ENCODE data around the gene LRRC32. TPM values are rescaled to one million over a fixed set of nuclear protein-coding genes. Genes with fewer than 3 reads are reported as not detected.

LRRC32 gene
- total and polyA plus RNA-seq, 2 of the 4 experiments (the other 2 are of a cell fraction), result 5.2 to 13.7 TPM

DNA sequence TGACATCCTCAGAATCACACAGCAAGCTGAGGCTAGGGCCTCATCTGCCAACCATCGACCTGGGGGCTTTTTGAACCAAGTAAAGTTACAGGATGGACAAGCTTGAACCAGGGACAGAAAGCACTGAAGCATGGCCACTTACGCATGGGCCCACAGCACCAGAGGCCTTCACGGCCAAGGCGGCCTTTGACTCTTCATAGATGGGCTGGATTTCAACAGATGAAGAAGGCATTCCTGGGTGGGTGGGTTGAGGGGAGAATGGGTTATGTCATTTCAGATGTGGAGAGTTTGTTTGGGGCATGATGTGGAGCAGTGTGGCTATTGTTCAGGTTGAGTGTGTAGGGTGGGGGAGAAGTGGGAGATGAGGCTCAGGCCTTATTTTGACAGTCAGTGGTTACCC lies 60.2 kb downstream of the LRRC32 start:
- H3K23ac ChIP-seq (ENCODE audit: low read depth, low read length), result no peak overlapping the region
- H3K27me3 ChIP-seq (ENCODE audit: control insufficient read depth, insufficient read depth, low read length), result no peaks in the 10 kb centered on the region
- no peak overlapping the region for H2BK15ac ChIP-seq (ENCODE audit: low read depth, low read length)
- H4K8ac ChIP-seq (ENCODE audit: low read depth in 2 of 2, low read length in 2 of 2), result no peak overlapping the region
- no peak overlapping the region for H3K4ac ChIP-seq (ENCODE audit: low read depth, low read length)
- WGBS, 2 experiments (ENCODE audit: extremely low coverage in 2 of 2, insufficient read length in 1 of 2), result 94% methylated on average over 2 of the region's 4 CpGs; no CpG with 5 or more reads in 1 of the 2 experiments
- H3K18ac ChIP-seq (ENCODE audit: low read depth, low read length), result no peak overlapping the region
- no peaks in the 10 kb centered on the region for H3K9me3 ChIP-seq (ENCODE audit: control insufficient read depth, insufficient read depth, low read length)
- ATAC-seq (ENCODE audit: low read depth), result no peak
- TF ChIP-seq, protein P1, sequence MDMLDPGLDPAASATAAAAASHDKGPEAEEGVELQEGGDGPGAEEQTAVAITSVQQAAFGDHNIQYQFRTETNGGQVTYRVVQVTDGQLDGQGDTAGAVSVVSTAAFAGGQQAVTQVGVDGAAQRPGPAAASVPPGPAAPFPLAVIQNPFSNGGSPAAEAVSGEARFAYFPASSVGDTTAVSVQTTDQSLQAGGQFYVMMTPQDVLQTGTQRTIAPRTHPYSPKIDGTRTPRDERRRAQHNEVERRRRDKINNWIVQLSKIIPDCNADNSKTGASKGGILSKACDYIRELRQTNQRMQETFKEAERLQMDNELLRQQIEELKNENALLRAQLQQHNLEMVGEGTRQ (IDR thresholded peaks at IDR 0.05; ENCODE audit: low read depth, low read length), result no peak
- no peak for TF ChIP-seq MXI1 (IDR thresholded peaks at IDR 0.05; ENCODE audit: borderline replicate concordance, low read depth, low read length)
- TF ChIP-seq, protein P2, sequence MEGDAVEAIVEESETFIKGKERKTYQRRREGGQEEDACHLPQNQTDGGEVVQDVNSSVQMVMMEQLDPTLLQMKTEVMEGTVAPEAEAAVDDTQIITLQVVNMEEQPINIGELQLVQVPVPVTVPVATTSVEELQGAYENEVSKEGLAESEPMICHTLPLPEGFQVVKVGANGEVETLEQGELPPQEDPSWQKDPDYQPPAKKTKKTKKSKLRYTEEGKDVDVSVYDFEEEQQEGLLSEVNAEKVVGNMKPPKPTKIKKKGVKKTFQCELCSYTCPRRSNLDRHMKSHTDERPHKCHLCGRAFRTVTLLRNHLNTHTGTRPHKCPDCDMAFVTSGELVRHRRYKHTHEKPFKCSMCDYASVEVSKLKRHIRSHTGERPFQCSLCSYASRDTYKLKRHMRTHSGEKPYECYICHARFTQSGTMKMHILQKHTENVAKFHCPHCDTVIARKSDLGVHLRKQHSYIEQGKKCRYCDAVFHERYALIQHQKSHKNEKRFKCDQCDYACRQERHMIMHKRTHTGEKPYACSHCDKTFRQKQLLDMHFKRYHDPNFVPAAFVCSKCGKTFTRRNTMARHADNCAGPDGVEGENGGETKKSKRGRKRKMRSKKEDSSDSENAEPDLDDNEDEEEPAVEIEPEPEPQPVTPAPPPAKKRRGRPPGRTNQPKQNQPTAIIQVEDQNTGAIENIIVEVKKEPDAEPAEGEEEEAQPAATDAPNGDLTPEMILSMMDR (conservative IDR thresholded peaks at IDR 0.05; ENCODE audit: low read depth, low read length), result no peak
- TF ChIP-seq CEBPB (IDR thresholded peaks at IDR 0.05; ENCODE audit: low read depth, low read length), result no peak
- no peak for TF ChIP-seq RFX5 (IDR thresholded peaks at IDR 0.05; ENCODE audit: low read depth, low read length)
- TF ChIP-seq, protein P3, sequence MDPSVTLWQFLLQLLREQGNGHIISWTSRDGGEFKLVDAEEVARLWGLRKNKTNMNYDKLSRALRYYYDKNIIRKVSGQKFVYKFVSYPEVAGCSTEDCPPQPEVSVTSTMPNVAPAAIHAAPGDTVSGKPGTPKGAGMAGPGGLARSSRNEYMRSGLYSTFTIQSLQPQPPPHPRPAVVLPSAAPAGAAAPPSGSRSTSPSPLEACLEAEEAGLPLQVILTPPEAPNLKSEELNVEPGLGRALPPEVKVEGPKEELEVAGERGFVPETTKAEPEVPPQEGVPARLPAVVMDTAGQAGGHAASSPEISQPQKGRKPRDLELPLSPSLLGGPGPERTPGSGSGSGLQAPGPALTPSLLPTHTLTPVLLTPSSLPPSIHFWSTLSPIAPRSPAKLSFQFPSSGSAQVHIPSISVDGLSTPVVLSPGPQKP (IDR thresholded peaks at IDR 0.05; ENCODE audit: borderline replicate concordance, low read depth, low read length), result no peak
- H3K56ac ChIP-seq (ENCODE audit: extremely low read depth, insufficient read depth, low read length), result no peak overlapping the region
- no peak overlapping the region for H2AK5ac ChIP-seq (ENCODE audit: low read depth, low read length)
- no peak overlapping the region for H3K4me2 ChIP-seq (ENCODE audit: low read depth, low read length)
- no peak overlapping the region for H3K4me3 ChIP-seq (ENCODE audit: insufficient read depth, low read depth, low read length)
- H3K79me1 ChIP-seq (ENCODE audit: low read depth in 1 of 2, low read length in 2 of 2), result no peaks in the 10 kb centered on the region
- no peaks in the 10 kb centered on the region for H4K20me1 ChIP-seq (ENCODE audit: insufficient read depth, low read length)
- H3K27ac ChIP-seq (ENCODE audit: insufficient read depth, low read length), result no peak overlapping the region
- intact Hi-C loops (cut with micrococcal nuclease), result no loop called here
- ChIA-PET POLR2A (ENCODE audit: unreplicated experiment) (no interaction called here), CTCF (no interaction called here)
- DNase-seq, result no peak
- H3K9ac ChIP-seq (ENCODE audit: low read depth, low read length), result no peak overlapping the region
- no peaks in the 10 kb centered on the region for H3K9me1 ChIP-seq (ENCODE audit: insufficient read depth, low read length)
- BruUV-seq (replicated peaks), result no TSS peak
- H2BK120ac ChIP-seq (ENCODE audit: low read depth, low read length), result no peak overlapping the region
- no peak overlapping the region for H2BK20ac ChIP-seq (ENCODE audit: low read depth, low read length)
- H3K36me3 ChIP-seq (ENCODE audit: control insufficient read depth, insufficient read depth, low read length), result no peaks in the 10 kb centered on the region
- dilution Hi-C loops (cut with HindIII; ENCODE audit: low sequenced_read_pairs, unreplicated experiment), result no loop called here
- no peak overlapping the region for H4K91ac ChIP-seq (ENCODE audit: insufficient read depth, low read depth, low read length)
- in situ Hi-C loops (cut with MboI; ENCODE audit: low sequenced_read_pairs), result no loop called here
- H3K4me1 ChIP-seq (ENCODE audit: control insufficient read depth, insufficient read depth, low read length), result no peaks in the 10 kb centered on the region; the same call in 1 of the 2 replicates
- H2BK5ac ChIP-seq (ENCODE audit: low read depth, low read length, poor library complexity, severe bottlenecking), result no peak overlapping the region
- H2AK9ac ChIP-seq (replicated peaks; ENCODE audit: low read depth, low read length, poor library complexity), result no peak overlapping the region
- no peak overlapping the region for H4K5ac ChIP-seq (ENCODE audit: low read depth, low read length)
- H3K14ac ChIP-seq (replicated peaks; ENCODE audit: low read depth, low read length), result no peak overlapping the region; the same call in 1 of the 2 replicates
- H2AFZ ChIP-seq (replicated peaks; ENCODE audit: low read length, poor library complexity), result no peak overlapping the region

Data from IMR-90 (cell line).